Bronchial epithelial cell (primary cell): ENCODE results near the gene RPGRIP1L. TPM values are rescaled to one million over a fixed set of nuclear protein-coding genes. Genes with fewer than 3 reads are reported as not detected.

Experiments
- DNase-seq: peaks from one replicate; pipeline ENCODE4 v3.0.0-alpha.2; 2010; ENCODE audit warnings: low read depth
- FAIRE-seq: peaks from 2 replicates; lab custom pipeline; 2011; peaks lifted over from hg19 to GRCh38; lab: Jason Lieb, UNC
- H3K27me3 ChIP-seq: 2 replicates; pipeline ENCODE4 v1.5.1; 2011; ENCODE audit warnings: low read length; ENCODE audit not compliant: control insufficient read depth, insufficient read depth
- H3K36me3 ChIP-seq: 2 replicates; pipeline ENCODE4 v1.5.1; 2011; ENCODE audit warnings: low read length; ENCODE audit not compliant: control insufficient read depth, insufficient read depth
- H3K4me3 ChIP-seq: 2 replicates; pipeline ENCODE4 v1.5.1; 2011; ENCODE audit warnings: mild to moderate bottlenecking, low read depth, low read length, control low read depth
- total RNA-seq: library from RNA; depleted of rRNA; stranded (reverse); fragments of >200 nt; gene quantifications from 2 replicates; pipeline ENCODE4 v1.2.1, GENCODE V29; 2014
- TF ChIP-seq, protein P1 (sequence below): IDR thresholded peaks from 2 replicates; pipeline ENCODE4 v1.5.1; 2011; ENCODE audit warnings: mild to moderate bottlenecking, moderate library complexity, low read length, control low read depth, inconsistent platforms; ENCODE audit not compliant: insufficient read depth, severe bottlenecking

Gene RPGRIP1L
- total RNA-seq, 1 donor from 2014 or later, result 2.9 TPM

DNA sequence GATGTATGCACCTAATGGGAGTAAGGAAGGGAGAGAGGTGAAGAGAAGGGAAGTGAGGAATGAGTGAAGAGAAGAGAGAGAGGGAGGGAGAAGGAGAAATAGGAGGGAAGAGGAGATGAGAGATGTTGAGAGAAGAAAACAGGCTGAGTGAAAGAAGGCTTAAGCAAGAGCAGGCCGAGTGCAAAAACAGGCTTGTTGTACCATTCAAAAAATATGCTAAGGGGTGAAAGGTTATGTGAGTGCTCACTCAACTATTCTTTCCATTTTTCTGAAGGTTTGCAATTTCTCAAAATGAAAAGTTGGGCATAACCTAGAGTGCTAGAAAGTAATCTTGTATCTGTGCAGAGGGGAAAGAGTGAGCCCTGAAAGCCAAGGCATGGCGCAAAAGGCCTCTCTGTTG, 22.9 kb downstream of the RPGRIP1L start:
- Histone ChIP-seq H3K36me3 (no peaks in the 10 kb centered on the region), H3K27me3 (no peaks in the 10 kb centered on the region), H3K4me3 (no peak overlapping the region)
- TF ChIP-seq, protein P1, sequence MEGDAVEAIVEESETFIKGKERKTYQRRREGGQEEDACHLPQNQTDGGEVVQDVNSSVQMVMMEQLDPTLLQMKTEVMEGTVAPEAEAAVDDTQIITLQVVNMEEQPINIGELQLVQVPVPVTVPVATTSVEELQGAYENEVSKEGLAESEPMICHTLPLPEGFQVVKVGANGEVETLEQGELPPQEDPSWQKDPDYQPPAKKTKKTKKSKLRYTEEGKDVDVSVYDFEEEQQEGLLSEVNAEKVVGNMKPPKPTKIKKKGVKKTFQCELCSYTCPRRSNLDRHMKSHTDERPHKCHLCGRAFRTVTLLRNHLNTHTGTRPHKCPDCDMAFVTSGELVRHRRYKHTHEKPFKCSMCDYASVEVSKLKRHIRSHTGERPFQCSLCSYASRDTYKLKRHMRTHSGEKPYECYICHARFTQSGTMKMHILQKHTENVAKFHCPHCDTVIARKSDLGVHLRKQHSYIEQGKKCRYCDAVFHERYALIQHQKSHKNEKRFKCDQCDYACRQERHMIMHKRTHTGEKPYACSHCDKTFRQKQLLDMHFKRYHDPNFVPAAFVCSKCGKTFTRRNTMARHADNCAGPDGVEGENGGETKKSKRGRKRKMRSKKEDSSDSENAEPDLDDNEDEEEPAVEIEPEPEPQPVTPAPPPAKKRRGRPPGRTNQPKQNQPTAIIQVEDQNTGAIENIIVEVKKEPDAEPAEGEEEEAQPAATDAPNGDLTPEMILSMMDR, result no peak
- DNase-seq (no peak), FAIRE-seq (no peak)

DNA sequence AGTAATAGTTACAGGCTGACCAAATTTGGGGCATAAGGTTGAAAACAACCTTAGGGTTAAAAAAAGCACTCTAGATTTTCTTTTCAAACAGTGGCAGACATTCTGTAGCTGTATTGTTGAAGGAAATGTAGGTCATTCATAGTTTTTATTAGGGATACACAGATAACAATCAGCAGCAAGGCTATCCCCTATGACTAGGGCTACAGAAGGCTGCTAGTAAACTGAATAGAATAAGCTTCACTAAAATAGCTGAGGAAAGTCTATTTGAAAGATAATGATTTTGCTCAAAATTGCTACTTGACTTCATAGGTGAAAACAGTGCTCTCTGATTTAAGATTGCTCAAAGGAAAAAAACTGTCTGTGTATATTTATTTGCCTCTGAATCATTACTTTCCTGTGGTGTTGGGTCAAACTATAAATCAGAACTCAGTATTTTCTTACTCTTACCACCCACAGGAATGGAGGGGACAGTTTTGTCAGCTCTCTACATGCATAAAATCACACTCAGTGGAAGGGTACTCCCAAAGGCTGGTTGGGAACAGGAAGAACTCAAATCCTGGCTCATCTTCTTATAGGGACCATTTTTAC, 24.8 kb downstream of the RPGRIP1L start:
- TF ChIP-seq, protein P1, result no peak
- FAIRE-seq, result no peak
- H3K36me3 ChIP-seq, result no peaks in the 10 kb centered on the region
- no peak overlapping the region for H3K4me3 ChIP-seq
- no peaks in the 10 kb centered on the region for H3K27me3 ChIP-seq
- no peak for DNase-seq

DNA sequence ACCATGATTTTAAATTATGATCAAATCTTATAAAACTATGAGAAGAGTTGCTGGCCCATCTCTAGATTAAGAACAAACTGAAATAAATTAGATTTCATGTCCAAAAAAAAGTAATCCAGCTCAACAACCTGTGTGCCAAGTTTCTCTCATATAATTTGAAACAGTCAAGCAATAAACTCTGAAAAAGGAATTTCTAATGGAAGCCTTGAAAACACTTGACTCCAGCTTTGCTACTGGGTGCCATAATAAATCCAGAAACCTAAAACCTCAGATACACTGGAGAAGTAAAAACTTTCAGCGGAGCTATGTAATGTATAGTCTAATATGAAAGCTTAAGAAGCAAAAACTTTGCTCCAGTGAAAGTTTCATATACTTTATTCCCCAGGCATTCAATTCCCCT, 25.5 kb downstream of the RPGRIP1L start:
- no peak overlapping the region for H3K4me3 ChIP-seq
- DNase-seq (no peak), FAIRE-seq (no peak)
- no peaks in the 10 kb centered on the region for H3K27me3 ChIP-seq
- no peaks in the 10 kb centered on the region for H3K36me3 ChIP-seq
- TF ChIP-seq, protein P1, result no peak

DNA sequence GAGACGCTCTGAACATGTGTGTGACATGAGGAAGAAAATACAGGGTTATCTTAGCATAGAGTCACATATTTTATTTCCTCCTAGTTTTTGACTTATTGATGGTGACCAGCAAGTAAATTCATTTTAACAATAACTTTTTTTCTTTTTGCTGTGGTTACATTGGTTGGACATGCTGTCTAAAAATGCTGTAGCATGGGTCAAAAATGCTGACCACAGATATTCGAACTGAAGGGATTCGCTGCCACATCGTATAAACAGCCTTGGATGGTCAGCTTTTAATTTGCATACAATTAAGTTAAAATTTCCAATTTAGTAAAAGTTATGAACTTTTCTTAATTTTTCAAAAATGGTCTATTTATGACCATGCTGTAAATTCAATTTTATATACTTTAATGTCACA, 30.5 kb downstream of the RPGRIP1L start:
- no peaks in the 10 kb centered on the region for H3K27me3 ChIP-seq
- DNase-seq (no peak), FAIRE-seq (no peak)
- no peak overlapping the region for H3K4me3 ChIP-seq
- no peaks in the 10 kb centered on the region for H3K36me3 ChIP-seq
- TF ChIP-seq, protein P1, result no peak

DNA sequence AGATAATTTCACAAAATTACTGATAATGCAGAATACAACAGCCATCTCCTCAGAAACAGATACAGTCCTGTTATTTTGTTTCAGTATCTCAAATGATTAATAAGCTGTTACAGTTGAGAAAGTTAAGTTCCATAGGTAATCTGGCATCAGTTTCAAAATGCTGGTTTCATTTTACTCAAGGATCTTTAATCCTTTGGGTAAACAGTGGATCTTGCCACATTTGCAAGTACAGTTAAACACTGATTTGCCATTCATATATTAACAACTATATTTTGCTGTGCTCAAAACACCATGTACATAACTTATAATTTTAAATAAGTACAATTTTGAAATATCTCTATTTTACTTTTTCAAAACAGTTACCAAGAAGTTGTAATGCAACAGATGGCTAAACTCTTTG, 31.2 kb downstream of the RPGRIP1L start:
- TF ChIP-seq, protein P1, result no peak
- FAIRE-seq, result no peak

DNA sequence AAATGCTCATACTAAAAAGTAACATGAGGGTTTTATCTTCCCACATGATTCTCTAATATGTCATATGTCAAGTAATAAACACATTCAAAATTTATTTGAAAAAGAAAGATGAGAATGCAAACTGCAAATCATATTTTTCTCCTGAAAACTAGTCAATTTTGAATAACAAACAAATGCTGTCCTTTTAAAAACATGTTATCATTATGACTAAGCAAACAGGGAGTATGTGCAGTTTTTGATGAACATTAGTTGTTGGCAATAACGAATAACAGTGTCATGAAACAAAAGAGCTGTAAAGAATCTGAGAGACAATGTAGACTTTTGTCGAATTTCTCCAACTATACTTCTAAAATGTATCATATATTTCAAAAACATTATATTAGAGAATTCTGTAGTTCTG, 34.8 kb downstream of the RPGRIP1L start:
- Histone ChIP-seq H3K4me3 (no peak overlapping the region), H3K36me3 (no peaks in the 10 kb centered on the region), H3K27me3 (no peaks in the 10 kb centered on the region)
- DNase-seq (no peak), FAIRE-seq (no peak)
- TF ChIP-seq, protein P1, result no peak

More for the DNA sequence above, 31.2 kb downstream of the RPGRIP1L start:
- H3K4me3 ChIP-seq, result no peak overlapping the region
- no peaks in the 10 kb centered on the region for H3K36me3 ChIP-seq
- no peaks in the 10 kb centered on the region for H3K27me3 ChIP-seq
- DNase-seq, result peak; percentile 45
